NCI-H226 (cell line): ENCODE data around the gene B4GALT4.

Source experiments
- DNase-seq: peaks from one replicate; pipeline ENCODE4 v3.0.0-alpha.2; 2015

B4GALT4 gene

GRCh38 chr3:119235151-119235550 is 5.5 kb downstream of the B4GALT4 start:
- DNase-seq: peak; percentile 76

DNA sequence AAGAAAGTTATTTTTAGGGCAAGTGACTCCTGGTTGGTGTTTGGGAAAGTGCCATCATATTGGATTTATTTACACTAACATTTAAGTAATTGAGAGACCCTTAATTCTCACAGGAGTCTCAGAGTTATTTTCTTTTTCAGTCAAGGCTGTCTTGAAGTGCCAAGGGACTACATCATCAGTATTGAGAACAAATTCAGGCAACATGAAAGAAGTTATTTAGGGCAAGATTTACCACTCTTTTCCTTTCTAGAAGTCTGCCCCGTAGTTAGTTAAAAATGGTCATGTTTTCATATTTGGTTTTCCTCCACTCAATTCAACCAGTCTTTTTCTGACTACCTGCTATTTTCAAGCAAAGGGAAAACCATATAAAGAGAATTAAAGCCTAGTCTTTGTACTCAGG is 6.1 kb downstream of the B4GALT4 start:
- no peak for DNase-seq

DNA sequence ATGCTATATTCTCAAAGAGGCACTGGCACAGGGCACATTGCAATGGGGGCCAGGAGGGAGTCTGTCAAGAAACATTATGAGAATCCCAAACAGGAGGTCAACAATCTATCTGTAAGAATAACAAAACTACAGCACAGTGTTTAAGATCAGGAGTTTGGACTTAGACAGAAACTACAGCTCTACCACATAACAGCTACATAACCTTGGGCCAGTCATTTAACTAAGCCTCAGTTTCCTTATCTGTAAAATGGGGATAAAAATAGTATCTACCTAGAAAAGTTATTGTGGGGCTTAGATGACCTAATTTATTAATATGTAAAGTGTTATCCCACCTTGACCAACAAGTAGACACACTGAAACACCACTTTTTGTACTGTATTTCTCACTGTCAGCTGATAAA is 9.9 kb downstream of the B4GALT4 start:
- no peak for DNase-seq

- DNase-seq: no peak
These were observed 10.6 kb downstream of the B4GALT4 start for GRCh38 chr3:119230071-119230470.

DNA sequence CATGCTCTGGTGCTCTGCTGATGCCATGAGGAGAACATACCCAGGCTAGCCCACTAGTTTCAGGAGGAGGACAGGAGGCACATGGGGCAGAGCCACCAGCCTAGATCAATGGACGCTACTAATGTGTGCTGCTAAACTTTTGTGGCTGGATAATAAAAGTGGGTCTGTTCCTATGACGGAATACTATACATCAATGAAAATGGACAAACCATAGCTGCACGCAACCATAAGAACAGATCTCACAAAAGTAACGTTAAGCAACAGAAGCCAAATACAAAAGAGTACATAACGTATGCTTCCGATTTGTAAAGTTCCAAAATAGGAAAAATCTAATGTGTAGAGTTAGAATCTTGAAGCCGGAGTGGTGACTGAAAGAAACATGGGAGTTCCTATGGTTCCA is 11.5 kb downstream of the B4GALT4 start:
- no peak for DNase-seq

- no peak for DNase-seq
These were observed 12.1 kb downstream of the B4GALT4 start for GRCh38 chr3:119228373-119229145.

- DNase-seq: no peak
These were observed 13.4 kb downstream of the B4GALT4 start for GRCh38 chr3:119227070-119227850.

GRCh38 chr3:119225121-119225520 is 15.6 kb downstream of the B4GALT4 start:
- no peak for DNase-seq

- DNase-seq: no peak
These were observed 17.2 kb downstream of the B4GALT4 start for GRCh38 chr3:119223511-119223910.

DNA sequence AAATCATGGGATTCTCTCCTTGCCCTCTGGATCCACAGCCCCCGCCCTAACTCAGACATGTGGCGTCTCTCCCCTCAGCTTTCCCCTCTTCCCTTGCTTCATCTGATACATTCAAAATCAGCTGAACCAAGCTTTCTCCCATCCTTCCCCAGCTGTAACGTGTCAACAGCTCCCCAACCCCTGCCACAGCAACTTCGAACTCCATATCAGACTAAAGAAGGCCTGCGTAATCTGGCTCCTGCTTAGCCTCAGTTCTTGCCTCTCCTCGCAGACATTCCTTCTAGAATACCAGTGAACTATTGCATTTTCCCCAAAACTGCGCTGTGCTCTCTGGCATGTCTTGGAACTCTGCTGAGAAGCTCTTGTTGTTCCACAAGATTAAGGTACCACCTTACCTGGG is 18.3 kb downstream of the B4GALT4 start:
- DNase-seq: no peak

DNA sequence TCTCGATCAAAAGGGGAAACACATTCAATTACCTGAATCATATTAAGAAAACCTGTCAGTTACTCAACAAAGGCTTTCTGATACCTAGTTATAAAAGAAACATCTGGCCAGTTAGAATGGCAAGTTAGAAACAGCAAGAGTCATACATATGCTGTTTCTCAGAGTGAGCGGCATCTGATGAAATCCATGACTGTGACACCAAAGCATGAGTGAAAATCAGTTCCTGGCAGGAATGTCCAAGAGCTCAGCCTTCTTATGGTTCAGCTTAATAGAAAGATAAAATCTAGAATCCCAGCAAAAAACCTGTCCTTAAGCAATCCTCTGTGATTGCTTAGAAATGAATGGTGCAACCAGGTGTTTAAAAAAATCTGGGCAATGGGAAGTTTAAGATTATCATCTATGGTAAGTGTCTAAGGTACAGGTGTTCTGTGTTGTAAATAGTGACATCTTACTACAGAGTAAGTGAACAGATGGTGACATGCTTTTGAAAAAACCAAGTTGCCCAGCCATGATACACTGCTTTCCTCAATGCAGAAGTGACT is 18.8 kb downstream of the B4GALT4 start:
- no peak for DNase-seq

- DNase-seq: no peak
These were observed 19.6 kb downstream of the B4GALT4 start for GRCh38 chr3:119220970-119221667.

DNA sequence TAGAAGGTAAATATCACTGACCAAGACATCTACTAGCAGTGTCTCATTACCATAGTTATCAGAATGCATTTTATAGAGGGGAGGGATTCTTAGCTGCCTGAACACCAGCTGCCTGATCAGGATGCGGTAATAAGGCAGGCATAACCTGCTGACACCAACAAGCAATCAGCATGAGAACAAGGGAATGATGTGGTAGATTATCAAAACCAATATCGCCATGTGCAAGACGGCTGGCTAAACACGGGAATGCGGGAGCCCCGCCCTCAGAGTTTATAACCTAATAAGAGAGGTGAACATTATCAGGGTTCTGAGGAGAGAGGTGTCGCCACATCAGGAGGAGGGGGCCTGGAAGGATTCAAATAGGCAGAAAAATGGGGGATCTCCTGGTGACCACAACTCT is 20.5 kb downstream of the B4GALT4 start:
- DNase-seq: no peak

DNA sequence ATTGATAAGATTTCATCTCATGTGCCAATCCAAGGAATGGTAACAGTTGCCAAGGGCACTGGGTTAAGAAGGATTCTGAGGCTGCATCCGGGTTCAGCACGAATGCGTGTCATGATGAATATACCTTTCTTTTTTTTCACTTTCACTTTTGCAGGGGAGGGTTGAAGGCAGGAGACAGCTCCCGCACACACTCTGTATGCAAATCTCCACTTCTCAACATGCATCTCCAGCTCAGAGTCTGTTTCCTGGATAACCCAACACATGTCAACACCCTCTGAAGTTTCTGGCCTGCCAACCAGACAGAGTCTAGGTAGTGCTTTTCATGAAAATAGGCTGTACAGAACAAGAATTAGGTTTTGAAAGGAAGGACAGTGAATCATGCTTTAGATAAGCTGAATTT is 21.6 kb downstream of the B4GALT4 start:
- no peak for DNase-seq

GRCh38 chr3:119211803-119212202 is 28.9 kb downstream of the B4GALT4 start:
- DNase-seq: no peak

- DNase-seq: no peak
These were observed 29.5 kb downstream of the B4GALT4 start for GRCh38 chr3:119211193-119211592.

- DNase-seq: no peak
These were observed 33.2 kb downstream of the B4GALT4 start for GRCh38 chr3:119207512-119207875.

DNA sequence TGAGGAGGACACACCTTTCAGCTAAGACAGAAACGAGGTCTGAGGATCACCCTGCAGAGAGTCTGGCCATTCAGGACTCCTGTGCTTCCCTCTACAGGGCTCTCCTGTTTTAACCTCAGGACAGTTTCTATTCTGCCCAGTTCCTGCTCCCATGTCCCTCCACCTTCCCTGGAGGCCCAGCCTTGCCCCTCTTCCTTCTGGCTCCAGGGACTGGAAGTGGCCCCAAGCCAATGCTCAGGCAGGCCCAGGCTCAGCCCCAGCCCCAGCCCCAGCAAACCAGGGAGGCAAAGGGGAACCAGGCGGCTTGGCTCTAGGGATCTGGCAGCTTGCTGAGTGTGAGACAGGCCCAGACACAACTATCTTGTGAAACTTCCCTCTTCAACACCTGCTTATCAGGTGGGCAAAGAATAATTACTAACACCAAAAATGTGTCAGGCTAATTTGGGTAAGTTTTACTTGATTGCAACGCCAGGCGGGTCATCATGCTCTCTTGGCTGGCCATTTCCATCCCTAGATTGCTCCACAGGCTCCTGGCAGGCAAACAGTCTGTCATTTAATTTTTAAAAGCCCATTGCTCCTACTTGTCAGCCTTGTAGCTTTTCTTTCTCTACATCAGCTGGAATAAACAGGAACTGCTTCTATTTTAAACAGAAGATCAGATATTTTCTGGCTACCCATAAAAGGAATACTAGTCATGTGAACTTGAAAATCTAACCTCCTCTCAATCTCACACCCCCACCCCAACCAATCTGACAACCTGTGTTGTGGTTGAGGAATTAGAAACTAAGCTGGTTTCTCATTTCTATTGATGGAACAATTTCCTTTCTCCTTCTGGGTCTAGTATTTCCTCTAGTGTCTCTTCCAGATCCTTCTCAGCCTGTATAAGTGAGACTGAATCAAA is 33.8 kb downstream of the B4GALT4 start:
- DNase-seq: peak; percentile 13

- no peak for DNase-seq
These were observed 35.0 kb downstream of the B4GALT4 start for GRCh38 chr3:119205685-119206084.

GRCh38 chr3:119205209-119205608 is 35.5 kb downstream of the B4GALT4 start:
- no peak for DNase-seq

GRCh38 chr3:119195911-119196310 is 44.8 kb downstream of the B4GALT4 start:
- DNase-seq: peak; percentile 82

- DNase-seq: no peak
These were observed 45.6 kb downstream of the B4GALT4 start for GRCh38 chr3:119195151-119195476.
